HEK293 (cell line): ENCODE data around the gene PIPOX.

Experiments
- CTCF ChIA-PET: fragments of 350-600 bp; formaldehyde crosslinking; extraction: SDS; loops from one replicate; lab custom pipeline; 2021; ENCODE audit warnings: antibody characterized with exemption; lab: Yijun Ruan, JAX
- POLR2A ChIA-PET: fragments of 300-600 bp; formaldehyde crosslinking; extraction: SDS; loops from one replicate; lab custom pipeline; 2020; ENCODE audit warnings: antibody characterized with exemption, inconsistent platforms; lab: Yijun Ruan, JAX
- H3K27ac ChIP-seq: fragments of 200-500 bp; sonication (Bioruptor generic); 2 replicates; pipeline ENCODE4 v1.5.1; 2014; ENCODE audit warnings: low read depth, low read length, control low read depth, inconsistent platforms; ENCODE audit errors: extremely low read depth
- H3K36me3 ChIP-seq, 2 experiments: fragments of 200-500 bp in 1 of 2; sonication (Bioruptor generic) in 1 of 2; 1 replicate in 1 of 2; 2 replicates in 1 of 2; pipeline ENCODE4 v1.5.1; 2014 to 2017; ENCODE audit warnings: inconsistent platforms in 2 of 2, low read length in 2 of 2; ENCODE audit not compliant: control insufficient read depth in 2 of 2, insufficient read depth in 1 of 2
- H3K4me1 ChIP-seq: fragments of 200-500 bp; sonication (Bioruptor generic); 2 replicates; pipeline ENCODE4 v1.5.1; 2014; ENCODE audit warnings: mild to moderate bottlenecking, low read length, inconsistent platforms; ENCODE audit not compliant: control insufficient read depth, insufficient read depth
- H3K4me3 ChIP-seq: 2 replicates; pipeline ENCODE4 v1.5.1; 2011; ENCODE audit warnings: low read depth, mild to moderate bottlenecking, control low read depth, low read length, moderate library complexity
- H3K9me3 ChIP-seq: fragments of 200-500 bp; sonication (Bioruptor generic); 2 replicates; pipeline ENCODE4 v1.5.1; 2014; ENCODE audit warnings: low read depth, low read length, inconsistent platforms; ENCODE audit not compliant: control insufficient read depth, insufficient read depth
- AEBP2 ChIP-seq: fragments of 450-650 bp; formaldehyde crosslinking; IDR thresholded peaks from 2 replicates; pipeline ENCODE4 v1.5.1; 2016; ENCODE audit warnings: missing biosample characterization, missing genetic modification characterization, borderline replicate concordance
- CTCF ChIP-seq: fragments of 450-650 bp; formaldehyde crosslinking; IDR thresholded peaks from 2 replicates; pipeline ENCODE4 v1.5.1; 2016; ENCODE audit warnings: missing biosample characterization, missing genetic modification characterization
- EGR2 ChIP-seq: fragments of 450-650 bp; formaldehyde crosslinking; IDR thresholded peaks from 2 replicates; pipeline ENCODE4 v1.5.1; 2016; ENCODE audit warnings: low read depth, missing biosample characterization, missing genetic modification characterization
- IKZF3 ChIP-seq: fragments of 450-650 bp; IDR thresholded peaks from 2 replicates; pipeline ENCODE4 v1.5.0; 2018; ENCODE audit warnings: missing biosample characterization, mild to moderate bottlenecking, missing genetic modification characterization, moderate library complexity
- KLF17 ChIP-seq: fragments of 450-650 bp; formaldehyde crosslinking; IDR thresholded peaks from 2 replicates; pipeline ENCODE4 v1.5.1; 2016; ENCODE audit warnings: missing biosample characterization, missing genetic modification characterization
- ZFHX2 ChIP-seq: fragments of 450-650 bp; formaldehyde crosslinking; conservative IDR thresholded peaks from 2 replicates; pipeline ENCODE4 v1.5.1; 2016; ENCODE audit warnings: missing biosample characterization, missing genetic modification characterization
- ZNF146 ChIP-seq: fragments of 450-650 bp; formaldehyde crosslinking; IDR thresholded peaks from 2 replicates; pipeline ENCODE4 v1.5.1; 2016; ENCODE audit warnings: missing biosample characterization, missing genetic modification characterization
- ZNF169 ChIP-seq: fragments of 450-650 bp; formaldehyde crosslinking; IDR thresholded peaks from 2 replicates; pipeline ENCODE4 v1.5.1; 2016; ENCODE audit warnings: missing biosample characterization, missing genetic modification characterization
- ZNF394 ChIP-seq: fragments of 450-650 bp; formaldehyde crosslinking; IDR thresholded peaks from 2 replicates; pipeline ENCODE4 v1.5.1; 2016; ENCODE audit warnings: missing biosample characterization, missing genetic modification characterization, mild to moderate bottlenecking, moderate library complexity, borderline replicate concordance
- ZNF518A ChIP-seq: fragments of 450-650 bp; formaldehyde crosslinking; conservative IDR thresholded peaks from 2 replicates; pipeline ENCODE4 v1.5.1; 2016; ENCODE audit warnings: low read depth, missing biosample characterization, missing genetic modification characterization
- ZNF529 ChIP-seq: fragments of 450-650 bp; formaldehyde crosslinking; IDR thresholded peaks from 2 replicates; pipeline ENCODE4 v1.5.1; 2017; ENCODE audit warnings: missing genetic modification characterization, missing biosample characterization; ENCODE audit not compliant: insufficient replicate concordance
- ZNF530 ChIP-seq: fragments of 450-650 bp; formaldehyde crosslinking; IDR thresholded peaks from 2 replicates; pipeline ENCODE4 v1.5.1; 2016; ENCODE audit warnings: low read depth, missing biosample characterization, missing genetic modification characterization
- ZNF600 ChIP-seq: fragments of 450-650 bp; formaldehyde crosslinking; IDR thresholded peaks from 2 replicates; pipeline ENCODE4 v1.5.1; 2016; ENCODE audit warnings: missing biosample characterization, missing genetic modification characterization
- ZNF629 ChIP-seq: fragments of 450-650 bp; formaldehyde crosslinking; IDR thresholded peaks from 2 replicates; pipeline ENCODE4 v1.5.1; 2017; ENCODE audit warnings: missing biosample characterization, missing genetic modification characterization
- ZNF645 ChIP-seq: fragments of 450-650 bp; formaldehyde crosslinking; IDR thresholded peaks from 2 replicates; pipeline ENCODE4; 2016; ENCODE audit warnings: missing biosample characterization, missing genetic modification characterization
- ZNF776 ChIP-seq: fragments of 450-650 bp; formaldehyde crosslinking; IDR thresholded peaks from 2 replicates; pipeline ENCODE4 v1.5.0; 2017; ENCODE audit warnings: missing biosample characterization, missing genetic modification characterization, borderline replicate concordance
- ZNF830 ChIP-seq: fragments of 450-650 bp; IDR thresholded peaks from 2 replicates; pipeline ENCODE4 v1.5.0; 2018; ENCODE audit warnings: missing biosample characterization, missing genetic modification characterization, low read depth, mild to moderate bottlenecking, moderate library complexity
- TF ChIP-seq, protein P1 (sequence below): fragments of 450-650 bp; formaldehyde crosslinking; optimal IDR thresholded peaks from 2 replicates; pipeline ENCODE3; 2016; ENCODE audit warnings: missing biosample characterization, mild to moderate bottlenecking, missing genetic modification characterization

The PIPOX gene

GRCh38 chr17:29059281-29059680, 16.3 kb downstream of the PIPOX start (continued):
- peak; percentile 88 for TF ChIP-seq ZNF394 (tag by site-specific recombination)
- no peak for TF ChIP-seq CTCF (tag by site-specific recombination)
- TF ChIP-seq ZNF629 (tag by site-specific recombination): peak; percentile 52
- TF ChIP-seq ZNF518A (tag by site-specific recombination): peak; percentile 80

DNA sequence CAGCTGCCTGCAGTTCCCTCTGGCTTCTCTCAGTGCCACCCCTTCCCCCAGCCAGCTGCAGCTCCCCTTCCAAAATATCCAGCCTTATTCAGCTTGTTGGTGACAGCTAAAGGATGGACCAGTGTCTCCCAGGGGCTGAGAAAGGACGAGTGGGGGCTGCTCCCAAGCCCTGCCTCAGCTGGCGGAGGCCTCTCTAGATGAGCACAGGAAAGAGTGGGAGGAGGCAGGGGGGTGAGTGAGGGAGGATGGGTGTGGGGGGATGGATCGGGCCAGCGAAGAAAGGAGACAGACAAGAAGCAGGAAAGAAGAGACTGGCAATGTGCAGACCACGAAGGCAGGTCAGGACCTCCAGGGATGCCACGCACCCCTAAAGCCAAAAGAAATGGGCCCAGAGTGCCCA, 17.5 kb downstream of the PIPOX start:
- H3K27ac ChIP-seq: no peak overlapping the region

More for the DNA sequence above, 17.5 kb downstream of the PIPOX start:
- Histone ChIP-seq H3K4me3 (no peak overlapping the region), H3K9me3 (no peaks in the 10 kb centered on the region), H3K36me3 (no peaks in the 10 kb centered on the region), H3K4me1 (no peaks in the 10 kb centered on the region)
- TF ChIP-seq ZFHX2 (tag by site-specific recombination) (peak; percentile 90), ZNF169 (no peak), IKZF3 (no peak), EGR2 (peak; percentile 93), ZNF146 (tag by site-specific recombination) (no peak), ZNF600 (tag by site-specific recombination) (no peak), AEBP2 (tag by site-specific recombination) (no peak), ZNF645 (tag by site-specific recombination) (no peak), ZNF530 (tag by site-specific recombination) (no peak), ZNF529 (no peak), KLF17 (tag by site-specific recombination) (no peak), ZNF830 (tag by site-specific recombination) (no peak), ZNF776 (tag by site-specific recombination) (no peak)
- TF ChIP-seq, protein P1, sequence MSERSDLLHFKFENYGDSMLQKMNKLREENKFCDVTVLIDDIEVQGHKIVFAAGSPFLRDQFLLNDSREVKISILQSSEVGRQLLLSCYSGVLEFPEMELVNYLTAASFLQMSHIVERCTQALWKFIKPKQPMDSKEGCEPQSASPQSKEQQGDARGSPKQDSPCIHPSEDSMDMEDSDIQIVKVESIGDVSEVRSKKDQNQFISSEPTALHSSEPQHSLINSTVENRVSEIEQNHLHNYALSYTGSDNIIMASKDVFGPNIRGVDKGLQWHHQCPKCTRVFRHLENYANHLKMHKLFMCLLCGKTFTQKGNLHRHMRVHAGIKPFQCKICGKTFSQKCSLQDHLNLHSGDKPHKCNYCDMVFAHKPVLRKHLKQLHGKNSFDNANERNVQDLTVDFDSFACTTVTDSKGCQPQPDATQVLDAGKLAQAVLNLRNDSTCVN (tag by site-specific recombination): no peak
- POLR2A ChIA-PET: interaction anchor here (0.7 kb wide), 1 partner anchor 13 kb away, joined by 4 read pairs; no protein-coding TSS in a partner anchor
- CTCF ChIA-PET: interaction anchor here (0.8 to 1.1 kb wide), 2 partner anchors 13 to 60 kb away, joined by 3 to 4 read pairs; no protein-coding TSS in a partner anchor
